HEK293 (cell line): ENCODE results near the gene SALL1.

Experiments
- BCL11A ChIP-seq: fragments of 450-650 bp; formaldehyde crosslinking; IDR thresholded peaks from 2 replicates; pipeline ENCODE4 v1.5.1; 2016; ENCODE audit warnings: low read depth, missing biosample characterization, missing genetic modification characterization
- GLI4 ChIP-seq: fragments of 450-650 bp; formaldehyde crosslinking; IDR thresholded peaks from 2 replicates; pipeline ENCODE4 v1.5.1; 2016; ENCODE audit warnings: missing biosample characterization, missing genetic modification characterization
- PATZ1 ChIP-seq: fragments of 450-650 bp; formaldehyde crosslinking; IDR thresholded peaks from 2 replicates; pipeline ENCODE4 v1.5.1; 2016; ENCODE audit warnings: missing biosample characterization, missing genetic modification characterization
- PRDM2 ChIP-seq: fragments of 450-650 bp; formaldehyde crosslinking; IDR thresholded peaks from 2 replicates; pipeline ENCODE4 v1.5.1; 2016; ENCODE audit warnings: missing biosample characterization, missing genetic modification characterization, borderline replicate concordance
- SETDB1 ChIP-seq: IDR thresholded peaks from one replicate; pipeline ENCODE4 v1.6.1; 2017; ENCODE audit warnings: mild to moderate bottlenecking, low read length, moderate library complexity, mixed read lengths; ENCODE audit not compliant: insufficient read length
- ZFHX2 ChIP-seq: fragments of 450-650 bp; formaldehyde crosslinking; conservative IDR thresholded peaks from 2 replicates; pipeline ENCODE4 v1.5.1; 2016; ENCODE audit warnings: missing biosample characterization, missing genetic modification characterization
- ZNF121 ChIP-seq: fragments of 450-650 bp; formaldehyde crosslinking; IDR thresholded peaks from 2 replicates; pipeline ENCODE4 v1.5.1; 2016; ENCODE audit warnings: missing biosample characterization, missing genetic modification characterization
- ZNF19 ChIP-seq: fragments of 450-650 bp; formaldehyde crosslinking; IDR thresholded peaks from 2 replicates; pipeline ENCODE4; 2016; ENCODE audit warnings: missing biosample characterization, missing genetic modification characterization, low read depth
- ZNF239 ChIP-seq: fragments of 450-650 bp; formaldehyde crosslinking; IDR thresholded peaks from 2 replicates; pipeline ENCODE4 v1.5.1; 2016; ENCODE audit warnings: missing biosample characterization, missing genetic modification characterization
- ZNF266 ChIP-seq: fragments of 450-650 bp; formaldehyde crosslinking; IDR thresholded peaks from 2 replicates; pipeline ENCODE4 v1.5.1; 2016; ENCODE audit warnings: missing biosample characterization, missing genetic modification characterization, low read depth
- ZNF335 ChIP-seq: fragments of 450-650 bp; formaldehyde crosslinking; conservative IDR thresholded peaks from 2 replicates; pipeline ENCODE4 v1.5.1; 2016; ENCODE audit warnings: missing biosample characterization, missing genetic modification characterization
- ZNF391 ChIP-seq: fragments of 450-650 bp; formaldehyde crosslinking; IDR thresholded peaks from 2 replicates; pipeline ENCODE4 v1.5.1; 2016; ENCODE audit warnings: low read depth, missing biosample characterization, missing genetic modification characterization, borderline replicate concordance
- ZNF529 ChIP-seq: fragments of 450-650 bp; formaldehyde crosslinking; IDR thresholded peaks from 2 replicates; pipeline ENCODE4 v1.5.1; 2017; ENCODE audit warnings: missing genetic modification characterization, missing biosample characterization; ENCODE audit not compliant: insufficient replicate concordance
- ZNF623 ChIP-seq: fragments of 450-650 bp; formaldehyde crosslinking; IDR thresholded peaks from 2 replicates; pipeline ENCODE4 v1.5.1; 2016; ENCODE audit warnings: missing biosample characterization, missing genetic modification characterization
- ZNF624 ChIP-seq: fragments of 450-650 bp; formaldehyde crosslinking; IDR thresholded peaks from 2 replicates; pipeline ENCODE4 v1.5.1; 2017; ENCODE audit warnings: missing biosample characterization, missing genetic modification characterization
- ZNF626 ChIP-seq: fragments of 450-650 bp; sonication (Bioruptor Pico); formaldehyde crosslinking; IDR thresholded peaks from 2 replicates; pipeline ENCODE4 v1.5.1; 2018; ENCODE audit warnings: missing biosample characterization, missing genetic modification characterization, inconsistent platforms
- ZNF692 ChIP-seq: fragments of 450-650 bp; formaldehyde crosslinking; IDR thresholded peaks from 2 replicates; pipeline ENCODE4 v1.5.1; 2016; ENCODE audit warnings: missing biosample characterization, missing genetic modification characterization
- ZNF76 ChIP-seq: fragments of 450-650 bp; formaldehyde crosslinking; IDR thresholded peaks from 2 replicates; pipeline ENCODE4; 2016; ENCODE audit warnings: low read depth, missing biosample characterization, missing genetic modification characterization, borderline replicate concordance
- ZNF785 ChIP-seq: fragments of 450-650 bp; formaldehyde crosslinking; IDR thresholded peaks from 2 replicates; pipeline ENCODE4 v1.5.1; 2016; ENCODE audit warnings: missing biosample characterization, missing genetic modification characterization
- ZNF791 ChIP-seq: fragments of 450-650 bp; formaldehyde crosslinking; IDR thresholded peaks from 2 replicates; pipeline ENCODE4 v1.5.1; 2016; ENCODE audit warnings: missing biosample characterization, missing genetic modification characterization
- ZSCAN30 ChIP-seq: fragments of 450-650 bp; IDR thresholded peaks from 2 replicates; pipeline ENCODE4 v1.5.1; 2018; ENCODE audit warnings: missing biosample characterization, mild to moderate bottlenecking, missing genetic modification characterization, moderate library complexity
- TF ChIP-seq, protein P1 (sequence below): fragments of 450-650 bp; formaldehyde crosslinking; IDR thresholded peaks from 2 replicates; pipeline ENCODE4 v1.5.1; 2017; ENCODE audit warnings: missing biosample characterization, mild to moderate bottlenecking, missing genetic modification characterization, moderate library complexity
- TF ChIP-seq, protein P2 (sequence below): fragments of 450-650 bp; formaldehyde crosslinking; IDR thresholded peaks from 2 replicates; pipeline ENCODE4 v1.5.1; 2016; ENCODE audit warnings: missing biosample characterization, missing genetic modification characterization
- TF ChIP-seq, protein P3 (sequence below): fragments of 450-650 bp; formaldehyde crosslinking; IDR thresholded peaks from 2 replicates; pipeline ENCODE4 v1.5.1; 2016; ENCODE audit warnings: missing biosample characterization, missing genetic modification characterization

Gene SALL1

DNA sequence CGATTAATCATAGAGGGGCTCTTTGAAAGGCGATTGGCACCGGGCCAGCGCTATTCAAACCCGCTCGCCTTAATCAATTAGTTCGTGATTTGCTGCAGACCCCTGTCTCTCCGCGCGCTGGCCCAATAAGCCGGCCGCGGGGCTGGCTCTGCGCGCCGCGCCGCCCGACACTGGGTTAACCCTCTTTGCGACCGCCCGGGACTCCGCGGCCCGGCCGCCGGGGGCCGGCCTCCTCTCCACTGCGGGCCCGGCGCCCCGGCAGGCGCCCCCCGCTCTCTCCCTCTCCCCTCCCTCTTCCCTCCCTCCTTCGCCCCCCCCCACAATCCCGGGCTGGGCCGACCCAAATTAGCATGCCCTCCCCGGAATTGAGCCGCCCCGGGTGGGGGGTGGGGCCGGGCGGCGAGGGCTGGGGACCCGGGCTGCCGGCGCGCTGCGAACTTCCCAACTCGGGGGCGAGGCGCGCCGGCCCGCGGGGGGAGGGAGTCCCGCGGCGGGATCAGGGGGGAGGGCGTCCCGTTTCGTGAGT, 428 bp upstream of the SALL1 start (continued):
- TF ChIP-seq ZNF529 (tag by site-specific recombination) (no peak), GLI4 (tag by site-specific recombination) (no peak), PRDM2 (tag by site-specific recombination) (no peak), ZNF692 (tag by site-specific recombination) (peak; percentile 43; the same call in 1 of the 2 replicates), ZNF19 (tag by site-specific recombination) (no peak), BCL11A (tag by site-specific recombination) (no peak), ZNF335 (tag by site-specific recombination) (no peak), ZSCAN30 (0 out of 2 replicates have a peak, but pooled peaks have one; percentile 49), PATZ1 (tag by site-specific recombination) (no peak), ZNF626 (tag by site-specific recombination) (no peak), ZNF624 (tag by site-specific recombination) (no peak), ZNF791 (tag by site-specific recombination) (no peak), ZNF239 (tag by site-specific recombination) (no peak), SETDB1 (no peak), ZFHX2 (tag by site-specific recombination) (no peak), ZNF391 (tag by site-specific recombination) (no peak), ZNF623 (no peak), ZNF76 (tag by site-specific recombination) (no peak; the same call in 1 of the 2 replicates), ZNF121 (tag by site-specific recombination) (no peak), ZNF785 (tag by site-specific recombination) (no peak), ZNF266 (tag by site-specific recombination) (no peak)
- TF ChIP-seq, protein P1, sequence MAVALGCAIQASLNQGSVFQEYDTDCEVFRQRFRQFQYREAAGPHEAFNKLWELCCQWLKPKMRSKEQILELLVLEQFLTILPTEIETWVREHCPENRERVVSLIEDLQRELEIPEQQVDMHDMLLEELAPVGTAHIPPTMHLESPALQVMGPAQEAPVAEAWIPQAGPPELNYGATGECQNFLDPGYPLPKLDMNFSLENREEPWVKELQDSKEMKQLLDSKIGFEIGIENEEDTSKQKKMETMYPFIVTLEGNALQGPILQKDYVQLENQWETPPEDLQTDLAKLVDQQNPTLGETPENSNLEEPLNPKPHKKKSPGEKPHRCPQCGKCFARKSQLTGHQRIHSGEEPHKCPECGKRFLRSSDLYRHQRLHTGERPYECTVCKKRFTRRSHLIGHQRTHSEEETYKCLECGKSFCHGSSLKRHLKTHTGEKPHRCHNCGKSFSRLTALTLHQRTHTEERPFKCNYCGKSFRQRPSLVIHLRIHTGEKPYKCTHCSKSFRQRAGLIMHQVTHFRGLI (tag by site-specific recombination), result peak; percentile 7; the same call in 1 of the 2 replicates
- TF ChIP-seq, protein P2, sequence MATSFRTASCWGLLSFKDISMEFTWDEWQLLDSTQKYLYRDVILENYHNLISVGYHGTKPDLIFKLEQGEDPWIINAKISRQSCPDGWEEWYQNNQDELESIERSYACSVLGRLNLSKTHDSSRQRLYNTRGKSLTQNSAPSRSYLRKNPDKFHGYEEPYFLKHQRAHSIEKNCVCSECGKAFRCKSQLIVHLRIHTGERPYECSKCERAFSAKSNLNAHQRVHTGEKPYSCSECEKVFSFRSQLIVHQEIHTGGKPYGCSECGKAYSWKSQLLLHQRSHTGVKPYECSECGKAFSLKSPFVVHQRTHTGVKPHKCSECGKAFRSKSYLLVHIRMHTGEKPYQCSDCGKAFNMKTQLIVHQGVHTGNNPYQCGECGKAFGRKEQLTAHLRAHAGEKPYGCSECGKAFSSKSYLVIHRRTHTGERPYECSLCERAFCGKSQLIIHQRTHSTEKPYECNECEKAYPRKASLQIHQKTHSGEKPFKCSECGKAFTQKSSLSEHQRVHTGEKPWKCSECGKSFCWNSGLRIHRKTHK (tag by site-specific recombination), result no peak
- TF ChIP-seq, protein P3, sequence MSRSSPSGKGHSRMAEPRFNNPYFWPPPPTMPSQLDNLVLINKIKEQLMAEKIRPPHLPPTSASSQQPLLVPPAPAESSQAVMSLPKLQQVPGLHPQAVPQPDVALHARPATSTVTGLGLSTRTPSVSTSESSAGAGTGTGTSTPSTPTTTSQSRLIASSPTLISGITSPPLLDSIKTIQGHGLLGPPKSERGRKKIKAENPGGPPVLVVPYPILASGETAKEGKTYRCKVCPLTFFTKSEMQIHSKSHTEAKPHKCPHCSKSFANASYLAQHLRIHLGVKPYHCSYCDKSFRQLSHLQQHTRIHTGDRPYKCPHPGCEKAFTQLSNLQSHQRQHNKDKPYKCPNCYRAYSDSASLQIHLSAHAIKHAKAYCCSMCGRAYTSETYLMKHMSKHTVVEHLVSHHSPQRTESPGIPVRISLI (tag by site-specific recombination), result no peak
